ENCODE results near the gene SGTA. TPM values are rescaled to one million over a fixed set of nuclear protein-coding genes. Genes with fewer than 3 reads are reported as not detected.
A peak's percentile ranks its signal among the peaks of the same experiment; 100 is the strongest.

Gene SGTA
- polyA plus RNA-seq, 3 donors = 21.6 to 35.4 (median 22.0) TPM

GRCh38 chr19:2764945-2765344 lies 18.1 kb downstream of the SGTA start:
- no peaks in the 10 kb centered on the region for H3K9me3 ChIP-seq (replicated peaks in 1 of 2; ENCODE audit: control insufficient read depth in 1 of 2, insufficient read depth in 1 of 2, low read length in 2 of 2)
- no peak for TF ChIP-seq CTCF (IDR thresholded peaks at IDR 0.05)
- no peaks in the 10 kb centered on the region for H3K27me3 ChIP-seq (ENCODE audit: control insufficient read depth in 2 of 2, insufficient read depth in 2 of 2, low read length in 2 of 2)
- H3K36me3 ChIP-seq (replicated peaks in 1 of 2; ENCODE audit: control insufficient read depth in 1 of 2, insufficient read depth in 2 of 2, low read length in 2 of 2) = peaks cover 83 to 89% of the 10 kb centered on the region in 2 donors
- peaks cover 17% of the 10 kb centered on the region for H4K20me1 ChIP-seq (ENCODE audit: insufficient read depth, low read length)
- Mint-ChIP-seq H3K27me3 (ENCODE audit: low read depth in 3 of 3) (no peaks in the 10 kb centered on the region), H3K27ac (peak overlapping the region in 2 of 7 donors; percentile 33 to 41), H3K4me3 (no peak overlapping the region), H3K4me1 (peaks cover under 1% of the 10 kb centered on the region), H3K36me3 (peaks cover 53 to 82% of the 10 kb centered on the region in 2 donors), H3K9me3 (peaks cover 0 to 2% (median 0%) of the 10 kb centered on the region in 7 donors)
- H3K4me3 ChIP-seq (replicated peaks in 1 of 3; ENCODE audit: low read depth in 2 of 3, low read length in 3 of 3) = no peak overlapping the region
- no peak overlapping the region for H2AFZ ChIP-seq (ENCODE audit: insufficient read depth, low read depth, low read length, poor library complexity, severe bottlenecking)
- intact Hi-C loops (cut with micrococcal nuclease) = no loop called here
- H3K9ac ChIP-seq (ENCODE audit: insufficient read depth, low read length, poor library complexity, severe bottlenecking) = no peak overlapping the region
- H3K79me2 ChIP-seq (ENCODE audit: insufficient read depth, low read length) = peaks cover 14% of the 10 kb centered on the region
- peaks cover 5% of the 10 kb centered on the region in 2 donors for H3K4me1 ChIP-seq (ENCODE audit: control insufficient read depth in 1 of 2, insufficient read depth in 2 of 2, low read length in 2 of 2)
- H3K27ac ChIP-seq (ENCODE audit: low read depth in 1 of 2, low read length in 2 of 2) = no peak overlapping the region
- 99% methylated on average over 20 of the region's 21 CpGs for WGBS (ENCODE audit: insufficient coverage)
- H3K4me2 ChIP-seq (replicated peaks; ENCODE audit: extremely low read depth, low read length, poor library complexity, severe bottlenecking) = no peak overlapping the region
- DNase-seq = no peak

GRCh38 chr19:2763687-2764086 lies 19.4 kb downstream of the SGTA start:
- Histone ChIP-seq H3K4me3 (replicated peaks in 1 of 3; ENCODE audit: low read depth in 2 of 3, low read length in 3 of 3) (no peak overlapping the region), H3K27me3 (ENCODE audit: control insufficient read depth in 2 of 2, insufficient read depth in 2 of 2, low read length in 2 of 2) (no peaks in the 10 kb centered on the region), H2AFZ (ENCODE audit: insufficient read depth, low read depth, low read length, poor library complexity, severe bottlenecking) (no peak overlapping the region), H3K4me1 (ENCODE audit: control insufficient read depth in 1 of 2, insufficient read depth in 2 of 2, low read length in 2 of 2) (no peaks in the 10 kb centered on the region), H3K79me2 (ENCODE audit: insufficient read depth, low read length) (peaks cover 4% of the 10 kb centered on the region), H3K9ac (ENCODE audit: insufficient read depth, low read length, poor library complexity, severe bottlenecking) (no peak overlapping the region), H3K4me2 (replicated peaks; ENCODE audit: extremely low read depth, low read length, poor library complexity, severe bottlenecking) (no peak overlapping the region), H3K27ac (ENCODE audit: low read depth in 1 of 2, low read length in 2 of 2) (no peak overlapping the region), H3K36me3 (replicated peaks in 1 of 2; ENCODE audit: control insufficient read depth in 1 of 2, insufficient read depth in 2 of 2, low read length in 2 of 2) (peaks cover 85 to 91% of the 10 kb centered on the region in 2 donors), H4K20me1 (ENCODE audit: insufficient read depth, low read length) (peaks cover 6% of the 10 kb centered on the region), H3K9me3 (replicated peaks in 1 of 2; ENCODE audit: control insufficient read depth in 1 of 2, insufficient read depth in 1 of 2, low read length in 2 of 2) (no peaks in the 10 kb centered on the region)
- 100% methylated on average over 10 of the region's 12 CpGs for WGBS (ENCODE audit: insufficient coverage)
- Mint-ChIP-seq H3K36me3 (peaks cover 63 to 95% of the 10 kb centered on the region in 2 donors), H3K27me3 (ENCODE audit: low read depth in 3 of 3) (no peaks in the 10 kb centered on the region), H3K4me1 (no peaks in the 10 kb centered on the region), H3K4me3 (no peak overlapping the region), H3K27ac (no peak overlapping the region), H3K9me3 (peaks cover 0 to 2% (median 0%) of the 10 kb centered on the region in 7 donors)
- intact Hi-C loops (cut with micrococcal nuclease) = no loop called here
- DNase-seq = no peak
- no peak for TF ChIP-seq CTCF (IDR thresholded peaks at IDR 0.05)
